ENCODE measurements around the gene PKHD1.

PKHD1 gene

DNA sequence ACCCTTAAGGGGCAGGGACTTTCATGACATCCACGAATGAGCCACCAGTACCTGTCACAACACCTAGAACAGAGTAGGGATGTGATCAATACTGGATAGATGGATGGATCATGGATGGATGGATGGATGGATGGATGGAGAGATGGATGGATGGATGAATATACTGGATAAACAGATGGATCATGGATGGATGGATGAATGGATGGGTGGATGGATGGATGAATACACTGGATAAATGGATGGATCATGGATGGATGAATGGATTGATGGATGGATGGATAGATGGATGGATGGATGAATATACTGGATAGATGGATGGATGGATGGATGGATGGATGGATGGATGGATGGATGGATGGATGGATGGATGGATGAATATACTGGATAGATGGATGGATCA lies 73.0 kb downstream of the PKHD1 start:
- no peaks in the 10 kb centered on the region for H3K9me3 ChIP-seq (ENCODE audit: low read length)
- 0 out of 2 replicates have a peak, but pooled peaks cover 4% of the 10 kb centered on the region for H3K27me3 ChIP-seq (ENCODE audit: insufficient read depth, low read length)
- H3K9ac ChIP-seq (ENCODE audit: low read length): no peak overlapping the region
- H2AFZ ChIP-seq (ENCODE audit: low read length): no peak overlapping the region
- no peaks in the 10 kb centered on the region for H3K36me3 ChIP-seq (ENCODE audit: insufficient read depth, low read length)
- TF ChIP-seq, protein P1, sequence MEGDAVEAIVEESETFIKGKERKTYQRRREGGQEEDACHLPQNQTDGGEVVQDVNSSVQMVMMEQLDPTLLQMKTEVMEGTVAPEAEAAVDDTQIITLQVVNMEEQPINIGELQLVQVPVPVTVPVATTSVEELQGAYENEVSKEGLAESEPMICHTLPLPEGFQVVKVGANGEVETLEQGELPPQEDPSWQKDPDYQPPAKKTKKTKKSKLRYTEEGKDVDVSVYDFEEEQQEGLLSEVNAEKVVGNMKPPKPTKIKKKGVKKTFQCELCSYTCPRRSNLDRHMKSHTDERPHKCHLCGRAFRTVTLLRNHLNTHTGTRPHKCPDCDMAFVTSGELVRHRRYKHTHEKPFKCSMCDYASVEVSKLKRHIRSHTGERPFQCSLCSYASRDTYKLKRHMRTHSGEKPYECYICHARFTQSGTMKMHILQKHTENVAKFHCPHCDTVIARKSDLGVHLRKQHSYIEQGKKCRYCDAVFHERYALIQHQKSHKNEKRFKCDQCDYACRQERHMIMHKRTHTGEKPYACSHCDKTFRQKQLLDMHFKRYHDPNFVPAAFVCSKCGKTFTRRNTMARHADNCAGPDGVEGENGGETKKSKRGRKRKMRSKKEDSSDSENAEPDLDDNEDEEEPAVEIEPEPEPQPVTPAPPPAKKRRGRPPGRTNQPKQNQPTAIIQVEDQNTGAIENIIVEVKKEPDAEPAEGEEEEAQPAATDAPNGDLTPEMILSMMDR (IDR thresholded peaks at IDR 0.05; ENCODE audit: low read length): no peak
- no peak for TF ChIP-seq EZH2 (IDR thresholded peaks at IDR 0.05; ENCODE audit: borderline replicate concordance, low read length)
- H3K9me2 ChIP-seq (ENCODE audit: low read depth, low read length): no peaks in the 10 kb centered on the region
- H3F3A ChIP-seq (ENCODE audit: insufficient read depth, low read length): no peaks in the 10 kb centered on the region
- no peak overlapping the region for H3K27ac ChIP-seq (ENCODE audit: low read depth, low read length, poor library complexity, severe bottlenecking)
- no peaks in the 10 kb centered on the region for H3K79me2 ChIP-seq (ENCODE audit: insufficient read depth, low read length)
- no peak overlapping the region for H3K4me2 ChIP-seq (ENCODE audit: low read length)
- no peaks in the 10 kb centered on the region for H4K20me1 ChIP-seq (ENCODE audit: insufficient read depth, low read length)
- no peak overlapping the region for H3K4me3 ChIP-seq (ENCODE audit: low read depth, low read length, poor library complexity, severe bottlenecking)
- H3K4me1 ChIP-seq (ENCODE audit: insufficient read depth, low read length, severe bottlenecking): no peaks in the 10 kb centered on the region

DNA sequence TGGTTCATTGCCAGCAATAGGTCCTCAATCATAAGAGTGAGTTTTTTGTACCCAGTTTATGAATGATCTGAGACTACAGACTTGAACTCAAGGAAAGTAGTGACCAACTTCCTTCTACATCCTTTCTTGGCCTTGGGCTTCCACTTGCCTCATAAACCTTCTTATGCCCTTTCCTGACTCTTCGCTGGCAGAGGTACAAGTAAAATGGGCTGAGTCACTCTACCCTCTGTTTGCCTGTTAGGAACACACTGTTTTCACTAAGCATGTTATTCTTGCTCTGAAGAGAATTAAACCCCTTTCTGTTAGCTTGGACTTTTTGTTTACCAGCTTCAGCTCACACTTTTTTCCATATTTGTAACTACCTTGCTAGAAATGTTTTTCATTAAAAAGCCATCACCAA lies 74.4 kb downstream of the PKHD1 start:
- H2AFZ ChIP-seq (ENCODE audit: low read length): no peak overlapping the region
- no peaks in the 10 kb centered on the region for H3K9me2 ChIP-seq (ENCODE audit: low read depth, low read length)
- H3K4me1 ChIP-seq (ENCODE audit: insufficient read depth, low read length, severe bottlenecking): no peaks in the 10 kb centered on the region
- no peaks in the 10 kb centered on the region for H3K79me2 ChIP-seq (ENCODE audit: insufficient read depth, low read length)
- H3K4me2 ChIP-seq (ENCODE audit: low read length): no peak overlapping the region
- no peaks in the 10 kb centered on the region for H3K36me3 ChIP-seq (ENCODE audit: insufficient read depth, low read length)
- H3K4me3 ChIP-seq (ENCODE audit: low read depth, low read length, poor library complexity, severe bottlenecking): no peak overlapping the region
- H3K9me3 ChIP-seq (ENCODE audit: low read length): no peaks in the 10 kb centered on the region
- TF ChIP-seq, protein P1 (IDR thresholded peaks at IDR 0.05; ENCODE audit: low read length): no peak
- TF ChIP-seq EZH2 (IDR thresholded peaks at IDR 0.05; ENCODE audit: borderline replicate concordance, low read length): no peak
- H3K27me3 ChIP-seq (ENCODE audit: insufficient read depth, low read length): 0 out of 2 replicates have a peak, but pooled peaks cover 4% of the 10 kb centered on the region
- H3K27ac ChIP-seq (ENCODE audit: low read depth, low read length, poor library complexity, severe bottlenecking): no peak overlapping the region
- no peak overlapping the region for H3K9ac ChIP-seq (ENCODE audit: low read length)
- H4K20me1 ChIP-seq (ENCODE audit: insufficient read depth, low read length): no peaks in the 10 kb centered on the region
- H3F3A ChIP-seq (ENCODE audit: insufficient read depth, low read length): no peaks in the 10 kb centered on the region

DNA sequence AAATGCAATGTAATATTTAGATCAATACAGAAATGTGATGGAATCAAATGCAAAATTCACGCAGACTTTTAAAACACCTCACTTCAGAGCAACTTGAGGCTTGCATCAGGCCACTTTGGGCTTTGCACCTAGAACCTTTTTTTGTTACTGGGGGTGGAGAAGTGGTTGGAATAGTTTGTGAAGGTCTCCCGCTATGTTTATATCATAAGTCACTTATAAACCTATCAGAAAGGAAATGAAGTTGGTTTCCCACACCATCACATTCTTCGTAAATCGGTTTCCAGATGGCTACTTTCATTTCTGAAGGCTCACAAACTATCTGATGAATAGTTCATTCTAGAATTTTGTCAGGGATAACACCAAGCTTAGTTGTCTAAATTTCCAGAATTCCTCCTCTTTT lies 74.8 kb downstream of the PKHD1 start:
- Histone ChIP-seq H3K9me2 (ENCODE audit: low read depth, low read length) (no peaks in the 10 kb centered on the region), H3K4me1 (ENCODE audit: insufficient read depth, low read length, severe bottlenecking) (no peaks in the 10 kb centered on the region), H4K20me1 (ENCODE audit: insufficient read depth, low read length) (no peaks in the 10 kb centered on the region), H3K9me3 (ENCODE audit: low read length) (no peaks in the 10 kb centered on the region), H3K4me2 (ENCODE audit: low read length) (no peak overlapping the region), H3K36me3 (ENCODE audit: insufficient read depth, low read length) (no peaks in the 10 kb centered on the region), H3K79me2 (ENCODE audit: insufficient read depth, low read length) (no peaks in the 10 kb centered on the region), H2AFZ (ENCODE audit: low read length) (no peak overlapping the region), H3K27ac (ENCODE audit: low read depth, low read length, poor library complexity, severe bottlenecking) (no peak overlapping the region), H3K27me3 (ENCODE audit: insufficient read depth, low read length) (0 out of 2 replicates have a peak, but pooled peaks cover 4% of the 10 kb centered on the region), H3F3A (ENCODE audit: insufficient read depth, low read length) (no peaks in the 10 kb centered on the region), H3K9ac (ENCODE audit: low read length) (no peak overlapping the region), H3K4me3 (ENCODE audit: low read depth, low read length, poor library complexity, severe bottlenecking) (no peak overlapping the region)
- TF ChIP-seq EZH2 (IDR thresholded peaks at IDR 0.05; ENCODE audit: borderline replicate concordance, low read length): no peak
- TF ChIP-seq, protein P1 (IDR thresholded peaks at IDR 0.05; ENCODE audit: low read length): no peak

Data from OCI-LY1 (cell line).